ENCODE measurements around the gene OPRD1.

Gene OPRD1

GRCh38 chr1:28910379-28911115 lies 98.6 kb downstream of the OPRD1 start:
- no peak for DNase-seq (ENCODE audit: low spot score)

GRCh38 chr1:28913786-28914227 lies 101.8 kb downstream of the OPRD1 start:
- DNase-seq (ENCODE audit: low spot score), result no peak

GRCh38 chr1:28914228-28915030 lies 102.5 kb downstream of the OPRD1 start, which contains the start of gene EPB41:
Gene EPB41 (plus strand): TSS chr1:28914569. CDS start chr1:28987438, 72,869 bp downstream.
- DNase-seq (ENCODE audit: low spot score), result peak; percentile 100

- DNase-seq (ENCODE audit: low spot score), result peak; percentile 32
Measured at GRCh38 chr1:28915031-28915895, 103.3 kb downstream of the OPRD1 start.

- DNase-seq (ENCODE audit: low spot score), result no peak
Measured at GRCh38 chr1:28917757-28918118, 105.8 kb downstream of the OPRD1 start.

Data from iPS-NIHi11 (cell line).